Ramos (cell line): ENCODE measurements around the gene GMEB2.
"Not testable (repeated sequence)": the region's sequence is repeated elsewhere in the genome, so short reads cannot be mapped to it uniquely, and the experiment has no call there.

Experiments used
- in situ Hi-C: fragments of 300-500 bp; cut with MboI; formaldehyde crosslinking; loops from one replicate; pipeline ENCODE4 v1.14.3; 2022; ENCODE audit warnings: low sequenced_read_pairs; ENCODE audit not compliant: unreplicated experiment

GMEB2 gene

DNA sequence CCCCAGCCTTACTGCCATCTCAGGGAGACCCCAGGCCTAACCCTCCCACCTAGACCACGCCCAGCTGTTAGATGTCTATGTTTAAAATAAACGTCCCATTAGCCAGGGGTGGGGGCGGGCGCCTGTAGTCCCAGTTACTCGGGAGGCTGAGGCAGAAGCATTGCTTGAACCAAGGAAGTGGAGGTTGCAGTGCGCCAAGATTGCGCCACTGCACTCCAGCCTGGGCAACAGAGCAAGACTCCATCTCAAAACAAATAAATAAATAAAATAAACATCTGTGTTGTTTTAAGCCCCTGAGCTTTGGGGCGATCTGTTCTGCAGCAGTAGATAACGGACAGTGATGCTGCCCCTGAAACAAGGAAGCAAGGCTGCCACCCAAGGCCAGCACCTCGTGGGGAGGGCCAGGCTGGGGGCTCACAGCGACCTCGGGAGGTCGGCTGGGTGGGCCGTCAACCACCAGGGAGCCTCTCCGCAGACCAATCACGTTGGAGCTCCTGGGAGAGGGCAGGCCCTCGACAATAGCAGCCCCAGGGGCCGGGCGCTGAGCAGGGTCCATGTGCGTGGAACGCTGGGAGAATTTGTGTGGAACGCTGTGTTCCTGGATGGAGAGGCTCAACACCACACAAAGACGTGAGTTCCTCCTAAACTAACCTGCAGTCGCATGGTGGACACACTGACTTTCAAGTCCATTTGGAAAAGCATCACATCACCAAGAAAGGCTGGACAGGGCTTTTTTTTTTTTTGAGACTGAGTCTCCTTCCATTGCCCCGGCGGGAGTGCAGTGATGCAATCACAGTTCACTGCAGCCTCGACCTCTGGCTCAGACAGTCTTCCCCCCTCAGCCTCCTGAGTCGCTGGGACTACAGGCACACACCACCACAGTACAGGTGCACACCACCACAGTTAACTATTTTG lies 51.8 kb downstream of the GMEB2 start:
- in situ Hi-C loops: no loop called here

DNA sequence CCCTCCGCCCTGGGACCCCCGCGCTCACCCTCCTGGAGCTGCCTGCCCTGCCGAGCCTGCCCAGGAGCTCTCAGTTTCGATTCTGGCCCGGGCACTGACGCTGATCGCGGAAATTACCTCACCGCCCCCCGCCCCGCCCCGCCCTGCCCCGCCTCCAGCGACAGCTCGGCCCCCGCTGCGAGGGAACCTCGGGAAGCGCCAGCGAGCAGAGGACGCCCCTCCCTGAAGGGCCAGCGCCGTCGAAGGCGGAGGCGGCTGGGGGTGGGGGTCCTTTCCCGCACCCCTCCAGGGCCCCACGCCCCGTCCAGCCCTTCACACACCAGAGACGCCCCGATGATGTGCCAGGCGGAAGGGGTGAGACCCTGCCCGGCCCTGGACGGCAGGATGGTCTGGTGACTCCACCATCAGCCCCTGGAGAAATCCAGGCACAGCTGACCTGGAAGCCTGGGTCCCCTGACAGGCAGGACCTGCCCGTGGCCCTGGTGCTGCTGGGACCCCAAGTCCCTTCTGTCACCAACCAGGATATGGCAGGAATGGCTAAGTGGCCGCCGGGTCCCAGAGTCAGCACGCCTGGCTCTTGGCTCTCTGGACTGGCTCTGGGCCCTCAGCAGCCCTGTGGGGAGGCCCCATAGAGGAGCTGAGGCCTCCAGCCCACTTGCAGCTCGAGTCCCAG lies 52.6 kb downstream of the GMEB2 start, which contains the start of gene HELZ2:
TSS of gene HELZ2 (minus strand) at position 84 of the 673 bp plus-strand sequence. CDS start 1,854 bp downstream, outside the sequence.
- in situ Hi-C loops: no loop called here

DNA sequence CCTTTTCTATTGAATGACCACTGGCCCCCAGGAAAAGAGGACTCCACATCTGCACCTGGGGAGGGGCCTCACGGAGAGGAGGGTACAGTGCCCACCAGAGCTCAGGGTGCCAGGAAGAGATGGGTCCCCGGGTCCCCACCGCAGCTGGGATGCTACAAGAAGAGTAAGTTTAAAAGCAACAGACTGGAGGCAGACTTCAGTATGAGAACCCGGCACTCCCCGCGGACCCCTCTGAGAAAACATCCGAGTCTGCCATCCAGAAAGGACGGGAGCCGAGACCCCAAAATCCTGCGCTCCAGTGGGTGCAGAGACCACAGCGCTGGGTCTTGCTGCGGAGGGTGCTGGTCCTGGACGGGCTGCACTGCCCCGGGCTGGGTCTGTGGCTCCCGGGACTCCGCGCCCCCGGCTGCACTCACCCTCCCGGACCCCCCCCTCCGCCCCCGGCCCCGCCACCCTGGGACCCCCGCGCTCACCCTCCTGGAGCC lies 53.2 kb downstream of the GMEB2 start:
- in situ Hi-C loops: no loop called here

DNA sequence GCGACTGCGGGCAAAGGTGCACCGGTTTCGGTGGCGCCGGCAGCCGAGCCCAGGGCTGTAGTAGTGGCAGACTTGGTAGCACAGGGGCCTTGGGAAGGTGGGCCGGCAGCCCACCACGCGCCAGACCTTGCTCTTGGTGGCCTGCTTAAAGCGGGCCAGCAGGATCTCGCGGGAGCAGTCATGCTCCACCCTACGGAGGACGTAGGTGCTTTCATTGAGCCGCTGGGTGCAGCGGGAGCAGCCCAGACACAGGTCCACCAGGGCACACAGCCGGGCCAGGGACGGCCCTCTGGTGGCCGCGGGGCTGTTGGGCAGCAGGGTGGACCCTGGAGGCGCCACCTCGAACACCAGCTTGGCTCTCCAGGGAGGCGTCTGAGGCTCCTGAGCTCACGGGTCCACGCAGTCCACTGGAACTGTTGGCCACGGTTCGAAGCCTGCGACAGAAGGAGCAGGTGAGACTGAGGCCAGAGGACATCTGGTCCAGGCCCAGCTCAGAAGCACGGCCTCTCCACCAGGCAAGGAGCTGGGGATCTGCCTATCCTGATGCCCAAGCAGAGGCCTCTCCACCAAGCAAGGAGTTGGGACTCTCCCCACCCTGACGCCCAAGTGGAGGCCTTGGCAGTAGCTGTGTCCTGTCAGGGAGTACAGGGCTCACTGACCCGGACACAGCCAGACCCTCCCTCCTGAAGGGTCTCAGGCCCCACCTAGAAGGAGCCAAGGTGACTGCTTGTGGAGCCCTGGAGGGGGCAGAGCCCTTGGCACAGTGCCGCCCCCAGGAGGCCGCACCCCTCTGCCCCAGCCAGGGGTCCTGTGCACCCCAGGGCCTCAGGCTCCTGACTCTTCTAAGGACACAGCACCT lies 53.9 kb downstream of the GMEB2 start:
- in situ Hi-C loops: no loop called here

DNA sequence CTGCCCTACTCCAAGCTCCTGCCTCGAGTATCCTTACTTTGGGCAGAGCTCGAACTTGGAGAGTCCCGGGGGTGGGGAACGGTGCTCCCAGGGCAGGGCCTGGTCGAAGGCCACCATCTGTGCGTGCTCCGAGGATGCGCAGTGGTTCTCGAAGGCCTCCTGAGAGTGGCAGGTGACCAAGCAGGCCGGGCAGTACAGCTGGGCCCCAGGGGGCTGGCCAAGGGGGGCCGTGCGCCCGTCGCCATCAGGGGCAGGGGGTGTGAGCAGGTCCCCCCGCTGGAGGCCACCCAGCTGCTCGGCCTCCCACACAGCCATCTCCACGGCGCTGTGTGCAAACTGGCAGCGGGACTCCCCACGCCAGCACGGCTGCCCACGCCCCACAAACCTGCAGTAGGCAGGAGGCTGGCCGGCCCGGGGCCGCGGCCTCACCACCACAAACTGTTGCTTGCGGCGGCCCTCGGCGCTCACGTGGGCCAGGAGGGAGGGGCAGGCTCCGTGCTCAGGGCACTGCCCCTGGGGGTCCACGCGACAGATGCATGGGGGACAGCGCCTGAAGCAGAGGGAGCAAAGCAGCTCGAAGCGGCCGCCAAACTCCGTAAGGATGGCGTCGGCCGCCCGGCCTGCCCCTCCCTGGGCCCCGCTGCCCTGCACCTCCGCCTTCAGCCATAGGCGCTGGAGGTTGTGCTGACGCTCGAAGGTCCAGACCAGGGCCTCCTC lies 54.7 kb downstream of the GMEB2 start:
- in situ Hi-C loops: no loop called here

DNA sequence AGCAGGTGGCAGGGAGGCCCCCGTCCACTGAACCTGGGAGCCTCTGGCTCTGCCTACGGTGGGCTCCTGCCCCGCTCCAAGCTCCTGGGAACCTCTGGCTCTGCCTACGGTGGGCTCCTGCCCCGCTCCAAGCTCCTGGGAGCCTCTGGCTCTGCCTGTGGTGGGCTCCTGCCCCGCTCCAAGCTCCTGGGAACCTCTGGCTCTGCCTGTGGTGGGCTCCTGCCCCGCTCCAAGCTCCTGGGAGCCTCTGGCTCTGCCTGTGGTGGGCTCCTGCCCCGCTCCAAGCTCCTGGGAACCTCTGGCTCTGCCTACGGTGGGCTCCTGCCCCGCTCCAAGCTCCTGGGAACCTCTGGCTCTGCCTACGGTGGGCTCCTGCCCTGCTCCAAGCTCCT lies 55.8 kb downstream of the GMEB2 start:
- in situ Hi-C loops: not testable (repeated sequence)

DNA sequence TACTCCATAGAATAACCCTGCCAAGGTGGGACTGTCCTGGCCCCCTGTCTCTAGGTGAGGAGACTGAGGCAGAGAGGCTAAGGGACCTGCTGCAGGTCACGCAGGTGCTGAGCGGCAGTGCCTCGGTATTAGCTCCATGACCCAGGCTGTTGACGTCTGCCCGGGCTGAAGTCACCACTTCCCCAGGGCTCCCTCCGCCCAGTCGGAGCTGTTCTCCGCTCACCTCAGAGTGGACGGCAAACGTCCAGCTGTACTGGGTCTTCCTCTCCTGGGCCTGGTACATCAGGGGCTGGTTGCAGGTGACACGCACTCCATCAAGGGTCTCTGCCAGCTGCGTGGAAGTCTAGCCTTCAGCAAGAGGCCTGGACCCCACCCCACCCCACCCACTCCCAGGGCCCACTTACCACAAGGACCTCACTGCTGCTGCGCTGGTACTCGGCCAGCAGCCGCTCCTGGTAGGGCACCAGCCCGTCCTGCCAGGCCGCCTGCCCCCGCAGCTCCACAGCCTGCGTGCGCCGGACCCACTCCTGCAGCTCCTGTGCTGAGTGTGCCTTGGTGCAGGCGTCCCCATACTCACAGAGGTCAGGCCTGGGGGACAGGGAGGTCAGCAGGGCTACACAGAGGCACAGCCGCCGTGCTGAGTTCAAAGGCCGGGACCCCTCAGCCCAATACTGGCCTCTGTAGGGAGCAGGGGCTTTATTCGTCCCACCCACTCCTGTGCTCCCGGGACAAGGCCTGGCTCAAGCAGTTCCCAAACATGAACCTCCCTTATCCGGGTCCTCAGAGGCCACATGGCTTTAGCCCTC lies 56.4 kb downstream of the GMEB2 start:
- in situ Hi-C loops: no loop called here

DNA sequence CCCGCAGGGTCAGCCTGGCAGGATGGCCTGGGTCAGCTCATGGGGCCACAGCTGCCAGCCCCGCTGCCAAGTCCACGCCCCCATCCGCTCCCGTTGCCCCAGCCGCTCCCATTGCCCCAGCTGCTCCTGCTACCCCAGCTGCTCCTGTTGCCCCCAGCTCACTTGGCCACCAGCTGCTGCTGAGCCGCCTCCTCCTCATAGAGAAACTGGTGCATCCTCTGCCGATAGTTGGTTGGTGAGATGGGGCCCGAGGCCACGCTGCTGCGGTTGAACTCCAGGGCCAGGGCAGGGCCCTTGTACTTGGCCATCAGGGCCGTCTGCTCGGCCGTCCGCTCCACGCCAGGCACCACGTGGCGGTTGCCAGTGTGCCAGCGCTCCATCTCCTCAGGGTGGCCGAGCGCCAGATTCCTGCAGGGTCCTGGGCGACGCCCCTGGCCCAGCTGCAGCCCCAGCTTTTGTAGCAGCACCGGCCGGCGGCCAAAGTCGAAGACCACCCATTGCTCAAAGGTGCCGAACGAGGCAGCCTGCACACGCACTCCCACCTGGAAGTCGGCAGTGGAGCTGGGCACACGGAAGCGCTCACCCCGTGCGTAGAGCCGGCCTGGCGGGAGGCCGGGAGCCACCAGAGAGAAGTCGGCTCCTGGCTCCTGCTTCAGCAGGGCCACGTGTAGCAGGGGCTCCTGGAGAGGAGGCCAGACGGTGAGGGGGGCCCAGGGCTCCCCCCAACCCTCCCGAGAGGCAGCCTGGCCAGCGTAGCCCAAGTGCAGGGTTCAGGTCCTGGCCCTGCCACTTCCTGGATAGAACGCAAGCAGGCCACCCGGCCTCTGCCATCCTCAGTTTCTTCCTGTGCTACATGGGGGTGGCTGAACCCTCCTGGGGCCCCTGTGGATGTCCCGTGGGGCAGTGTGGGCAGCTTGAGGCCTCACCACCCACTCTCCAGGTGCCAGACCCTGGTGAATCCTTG lies 57.6 kb downstream of the GMEB2 start:
- in situ Hi-C loops: no loop called here

DNA sequence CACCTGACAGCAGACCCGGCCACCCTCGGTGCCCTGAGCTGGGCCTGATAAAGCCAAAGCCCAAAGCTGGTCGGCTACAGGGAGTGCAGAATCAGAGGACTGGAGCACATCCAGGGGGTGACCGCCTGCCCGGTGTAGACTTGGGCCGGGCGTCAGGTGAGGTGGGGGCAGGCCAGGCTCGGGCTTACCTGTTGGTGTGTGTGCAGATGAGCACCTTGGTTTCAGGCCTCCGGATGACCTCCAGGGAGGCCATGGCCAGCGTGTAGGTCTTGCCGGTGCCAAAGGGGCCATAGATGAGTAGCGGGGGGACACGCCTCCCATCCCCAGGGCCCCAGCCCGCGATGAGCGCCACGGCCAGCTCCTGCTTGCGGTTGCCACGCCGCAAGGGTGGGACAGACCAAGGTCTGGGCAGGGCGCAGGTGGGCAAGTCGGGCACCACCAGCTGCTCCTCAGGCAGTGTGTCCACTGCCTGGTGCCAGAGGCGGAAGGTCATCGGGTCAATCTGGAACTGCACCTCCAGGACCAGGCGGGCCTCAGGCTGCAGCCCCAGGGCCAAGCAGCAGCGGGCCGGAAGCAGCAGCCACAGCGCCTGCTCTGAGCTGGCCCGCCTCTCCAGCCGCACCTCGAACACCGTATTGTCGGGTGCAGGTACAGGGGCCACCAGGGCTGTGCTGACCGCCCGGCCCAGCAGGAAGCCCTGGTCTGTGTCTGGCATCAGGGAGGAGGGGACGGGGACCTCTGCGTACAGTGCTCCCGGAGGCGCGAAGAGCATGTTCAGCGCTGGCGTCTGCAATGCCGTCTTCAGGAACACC lies 58.5 kb downstream of the GMEB2 start:
- in situ Hi-C loops: no loop called here

DNA sequence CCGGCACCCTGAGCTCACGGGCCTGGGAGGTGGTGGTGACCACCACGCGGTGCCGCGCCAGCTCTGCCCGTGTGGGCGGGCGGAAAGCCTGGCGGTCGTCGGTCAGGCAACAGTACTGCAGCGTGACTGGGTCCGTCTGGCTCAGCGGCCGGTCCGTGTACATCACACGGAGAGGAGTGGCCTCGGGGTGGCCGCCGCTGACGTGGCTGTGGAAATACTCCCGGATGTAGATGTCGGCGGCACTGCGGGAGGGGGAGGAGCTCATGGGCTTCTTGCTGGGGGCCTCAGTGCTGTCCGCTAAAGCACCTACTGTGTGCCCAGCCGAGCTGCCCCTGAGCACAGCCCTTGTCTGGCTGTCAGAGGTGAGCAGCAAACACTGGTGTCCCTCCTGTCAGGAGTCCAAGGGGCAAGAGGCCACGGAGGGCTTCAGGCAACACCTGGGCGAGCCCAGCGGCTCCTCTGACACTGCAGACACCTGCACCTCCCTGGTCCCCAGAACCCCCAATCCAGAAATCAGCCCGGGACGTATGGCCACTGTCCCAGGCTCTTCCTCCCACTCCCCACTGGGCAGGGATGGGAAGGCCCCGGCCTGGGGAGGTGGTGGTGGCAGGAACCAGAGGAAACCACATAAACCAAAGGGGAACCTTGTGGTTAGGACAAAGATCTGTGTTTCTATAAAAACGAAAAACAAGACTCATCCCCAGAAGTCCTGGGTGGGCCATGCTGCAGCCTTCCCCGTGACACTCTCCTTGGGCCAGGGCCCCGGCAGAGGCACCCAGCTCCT lies 59.3 kb downstream of the GMEB2 start:
- in situ Hi-C loops: no loop called here

DNA sequence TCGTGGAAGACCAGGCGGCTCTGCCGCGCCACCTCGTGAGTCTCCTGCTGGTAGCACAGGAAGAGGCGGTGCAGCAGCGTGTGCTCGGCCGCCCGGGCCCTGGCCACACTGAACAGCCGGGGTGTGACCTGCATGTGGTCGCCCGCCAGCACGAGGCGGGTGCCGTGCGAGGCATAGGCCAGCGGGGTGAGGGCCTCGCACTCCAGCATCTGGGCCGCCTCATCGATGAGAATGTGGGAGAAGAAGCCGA lies 59.8 kb downstream of the GMEB2 start:
- in situ Hi-C loops: no loop called here

DNA sequence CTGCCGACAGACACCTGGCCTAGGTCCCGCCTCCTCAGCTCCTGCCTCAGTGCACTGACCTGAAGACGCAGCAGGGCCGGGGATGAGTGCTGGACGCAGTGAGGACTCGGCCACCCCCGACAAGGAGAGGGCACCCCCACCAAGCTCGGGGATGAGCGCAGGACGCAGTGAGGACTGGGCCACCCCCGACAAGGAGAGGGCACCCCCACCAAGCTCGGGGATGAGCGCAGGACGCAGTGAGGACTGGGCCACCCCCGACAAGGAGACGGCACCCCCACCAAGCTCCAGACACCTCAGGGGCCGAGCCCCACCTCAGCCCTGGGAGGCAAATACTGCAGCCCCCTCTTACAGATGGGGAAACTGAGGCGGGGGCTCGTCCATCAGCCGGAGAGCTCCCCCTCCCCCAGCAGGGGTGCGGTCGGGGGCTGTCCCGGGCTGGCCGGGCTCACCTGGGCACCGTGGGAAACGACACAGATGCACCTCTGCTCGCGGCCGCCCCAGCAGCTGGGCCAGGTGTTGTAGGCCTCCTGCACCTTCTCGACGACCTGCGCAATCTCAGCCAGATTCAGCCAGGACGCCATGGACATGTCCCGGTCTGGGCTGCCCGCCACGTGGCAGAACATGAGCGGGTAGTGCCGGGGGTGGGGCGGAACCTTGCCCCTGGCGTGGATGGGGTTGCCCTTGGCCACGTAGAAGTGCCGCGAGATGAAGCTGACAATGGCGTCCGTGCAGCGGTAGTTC lies 60.3 kb downstream of the GMEB2 start:
- in situ Hi-C loops: no loop called here

DNA sequence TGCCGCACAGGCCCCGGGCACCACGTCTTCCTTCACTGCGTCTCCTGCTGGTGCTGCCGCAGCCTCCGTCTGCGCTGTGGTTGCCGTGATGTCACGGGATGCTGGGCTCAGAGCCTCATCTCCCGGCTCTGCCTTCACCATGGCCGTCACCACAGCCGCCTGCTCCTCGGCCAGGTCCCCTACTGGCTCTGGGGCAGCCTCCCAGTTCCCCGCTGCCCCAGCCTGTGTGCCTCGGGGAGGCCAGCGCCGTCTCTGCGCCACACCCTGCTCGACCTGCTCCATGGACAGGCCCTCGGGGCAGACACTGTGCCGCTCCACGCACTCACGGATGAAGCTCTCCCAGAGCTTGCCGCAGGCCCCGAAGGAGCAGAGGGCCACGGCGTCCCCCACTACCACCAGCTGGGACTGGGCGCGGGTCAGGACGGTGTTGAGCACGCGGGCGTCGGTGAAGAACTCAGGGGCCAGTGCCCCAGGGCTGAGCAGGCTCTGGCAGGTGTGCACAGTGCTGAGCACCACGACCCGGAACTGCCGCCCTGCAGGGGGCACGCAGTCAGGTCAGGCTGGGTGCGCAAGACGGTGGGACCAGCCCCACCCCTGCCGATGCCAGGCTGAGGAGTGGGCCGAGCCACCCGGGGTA lies 61.1 kb downstream of the GMEB2 start:
- in situ Hi-C loops: no loop called here

DNA sequence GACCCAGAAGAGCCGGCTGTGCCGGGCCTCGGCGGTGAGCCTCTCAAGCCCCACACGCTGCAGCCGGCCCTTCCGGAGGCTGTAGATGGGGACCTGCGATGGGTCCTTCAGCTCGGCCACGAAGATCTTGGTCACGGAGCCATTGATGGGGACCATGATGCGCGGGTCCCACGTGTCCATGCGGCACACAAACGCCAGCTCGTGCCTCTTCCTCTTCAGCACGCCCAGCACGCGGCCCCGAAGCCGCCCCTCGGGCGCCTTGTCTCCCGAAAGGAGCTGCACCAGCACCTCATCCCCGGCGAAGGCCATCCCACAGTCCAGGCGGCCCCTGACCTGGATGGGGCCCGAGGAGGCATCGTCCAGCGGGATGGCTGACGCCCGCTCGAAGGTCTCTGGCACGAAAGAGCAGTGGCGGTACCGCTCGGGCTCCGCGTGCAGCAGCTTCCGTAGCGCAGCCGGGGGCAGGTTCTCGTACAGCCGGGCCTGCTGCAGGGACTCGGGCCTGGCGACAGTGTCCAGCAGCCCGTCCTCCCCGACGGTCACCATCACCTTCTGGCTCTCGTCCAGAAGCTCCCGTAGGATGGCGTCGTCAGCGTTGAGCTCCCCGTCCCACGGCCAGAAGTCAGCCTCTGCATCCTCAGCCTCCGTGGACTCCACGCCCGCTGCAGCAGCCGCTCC lies 61.7 kb downstream of the GMEB2 start:
- in situ Hi-C loops: no loop called here
